Neutrophil (primary cell): ENCODE results near the gene LINGO3.

Experiments used
- H3K27ac ChIP-seq: fragments of 200-600 bp; sonication (generic); 2 replicates; pipeline ENCODE4 v1.5.1; 2016; ENCODE audit warnings: mild to moderate bottlenecking, moderate library complexity
- H3K27me3 ChIP-seq: fragments of 200-600 bp; sonication (generic); 2 replicates; pipeline ENCODE4 v1.6.0; 2016; ENCODE audit warnings: mild to moderate bottlenecking
- H3K36me3 ChIP-seq: fragments of 200-600 bp; sonication (generic); 2 replicates; pipeline ENCODE4 v1.5.1; 2017
- H3K4me1 ChIP-seq, 2 experiments: fragments of 200-600 bp in 1 of 2; sonication (generic) in 1 of 2; 1 replicate in 1 of 2; 2 replicates in 1 of 2; pipeline versions ENCODE4 v1.5.1 to v1.6.1; 2013 to 2016; ENCODE audit warnings: low read depth in 1 of 2, low read length in 1 of 2, mild to moderate bottlenecking in 1 of 2, moderate library complexity in 1 of 2; ENCODE audit not compliant: control insufficient read depth in 1 of 2, insufficient read depth in 1 of 2
- H3K4me3 ChIP-seq, 2 experiments: fragments of 200-600 bp in 1 of 2; sonication (generic) in 1 of 2; 1 replicate in 1 of 2; 2 replicates in 1 of 2; pipeline ENCODE4 v1.5.1; 2013 to 2016; ENCODE audit warnings: low read depth in 1 of 2, low read length in 1 of 2, mild to moderate bottlenecking in 1 of 2, moderate library complexity in 1 of 2
- H3K9me3 ChIP-seq: fragments of 200-600 bp; sonication (generic); 2 replicates; pipeline ENCODE4 v1.5.1; 2016
- CTCF ChIP-seq: fragments of 200-600 bp; sonication (generic); IDR thresholded peaks from 2 replicates; pipeline ENCODE4 v1.5.1; 2016; ENCODE audit warnings: antibody characterized with exemption

LINGO3 gene

GRCh38 chr19:2277138-2277537 is 30.8 kb downstream of the LINGO3 start:
- Histone ChIP-seq H3K36me3 (peaks cover 74% of the 10 kb centered on the region), H3K9me3 (no peaks in the 10 kb centered on the region), H3K4me3 (no peak overlapping the region), H3K27ac (peak overlapping the region; percentile 74), H3K27me3 (no peaks in the 10 kb centered on the region), H3K4me1 (peaks cover 78 to 79% of the 10 kb centered on the region in 2 experiments)
- no peak for TF ChIP-seq CTCF

GRCh38 chr19:2276429-2276986 is 31.4 kb downstream of the LINGO3 start:
- Histone ChIP-seq H3K4me1 (peaks cover 81 to 86% of the 10 kb centered on the region in 2 experiments), H3K36me3 (peaks cover 80% of the 10 kb centered on the region), H3K27ac (peak overlapping the region; percentile 74), H3K9me3 (no peaks in the 10 kb centered on the region), H3K27me3 (no peaks in the 10 kb centered on the region), H3K4me3 (no peak overlapping the region)
- TF ChIP-seq CTCF: no peak

GRCh38 chr19:2275588-2276428 is 32.1 kb downstream of the LINGO3 start:
- no peaks in the 10 kb centered on the region for H3K9me3 ChIP-seq
- no peaks in the 10 kb centered on the region for H3K27me3 ChIP-seq
- peak overlapping the region; percentile 74 for H3K27ac ChIP-seq
- peaks cover 83 to 87% of the 10 kb centered on the region in 2 experiments for H3K4me1 ChIP-seq
- peak overlapping the region in 1 of 2 experiments; percentile 24 for H3K4me3 ChIP-seq
- H3K36me3 ChIP-seq: peaks cover 86% of the 10 kb centered on the region
- no peak for TF ChIP-seq CTCF

- no peaks in the 10 kb centered on the region for H3K9me3 ChIP-seq
- peak overlapping the region in 1 of 2 experiments; percentile 24 for H3K4me3 ChIP-seq
- H3K27ac ChIP-seq: peak overlapping the region; percentile 74
- peak; percentile 72 for TF ChIP-seq CTCF
- no peaks in the 10 kb centered on the region for H3K27me3 ChIP-seq
- H3K4me1 ChIP-seq: peaks cover 75 to 79% of the 10 kb centered on the region in 2 experiments
- peaks cover 86% of the 10 kb centered on the region for H3K36me3 ChIP-seq
Observed at GRCh38 chr19:2274931-2275535, 32.9 kb downstream of the LINGO3 start.

- H3K36me3 ChIP-seq: peaks cover 81% of the 10 kb centered on the region
- H3K4me3 ChIP-seq: peak overlapping the region; percentile 94 to 99
- H3K27me3 ChIP-seq: no peaks in the 10 kb centered on the region
- H3K9me3 ChIP-seq: no peaks in the 10 kb centered on the region
- TF ChIP-seq CTCF: no peak
- peaks cover 67 to 72% of the 10 kb centered on the region in 2 experiments for H3K4me1 ChIP-seq
- peak overlapping the region; percentile 99 for H3K27ac ChIP-seq
Observed at GRCh38 chr19:2274185-2274711, 33.7 kb downstream of the LINGO3 start.
